Myocyte (in vitro differentiated cells): ENCODE results near the gene CIT. TPM values are rescaled to one million over a fixed set of nuclear protein-coding genes. Genes with fewer than 3 reads are reported as not detected.

Source experiments
- DNase-seq: peaks from one replicate; pipeline ENCODE4 v3.0.0-alpha.2; 2012; ENCODE audit warnings: low read depth
- total RNA-seq: library from RNA; depleted of rRNA; stranded (reverse); fragments of >200 nt; gene quantifications from 2 replicates; pipeline ENCODE4 v1.2.3, GENCODE V29; 2014

The CIT gene
- total RNA-seq, 1 donor from 2014 or later, result 4.7 TPM

DNA sequence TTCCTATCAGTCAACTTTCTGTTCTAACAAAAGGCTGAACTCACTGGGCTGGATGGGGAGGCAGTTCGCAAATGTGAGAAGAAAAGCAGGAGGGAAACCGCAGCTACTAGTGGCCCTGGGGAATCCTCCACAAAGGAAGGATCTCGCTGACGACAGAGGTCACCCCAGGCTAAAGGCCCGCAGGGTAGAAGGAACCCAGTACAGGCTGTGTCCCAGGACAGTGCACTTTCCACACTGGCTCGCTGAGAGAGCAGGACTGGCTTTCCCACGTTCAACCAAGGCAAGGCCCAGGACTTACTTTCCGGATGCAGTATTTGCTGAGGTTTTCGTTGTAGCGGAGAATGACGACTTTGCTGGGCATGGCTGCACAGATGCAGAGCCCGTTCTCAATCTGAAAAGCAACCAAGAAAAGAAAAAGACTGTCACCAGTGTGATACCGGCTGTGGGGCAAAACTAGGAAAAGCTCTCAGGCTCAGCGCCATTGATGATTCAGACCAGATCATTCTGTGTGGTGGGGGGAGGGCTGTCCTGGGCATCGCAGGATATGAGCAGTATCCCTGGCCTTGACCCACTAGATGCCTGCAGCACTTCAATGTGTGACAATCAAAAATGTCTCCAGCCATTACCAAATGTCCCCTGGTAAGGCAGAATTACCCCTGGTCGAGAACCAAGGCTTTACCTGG is 172.9 kb downstream of the CIT start:
- peak; percentile 71 for DNase-seq

DNA sequence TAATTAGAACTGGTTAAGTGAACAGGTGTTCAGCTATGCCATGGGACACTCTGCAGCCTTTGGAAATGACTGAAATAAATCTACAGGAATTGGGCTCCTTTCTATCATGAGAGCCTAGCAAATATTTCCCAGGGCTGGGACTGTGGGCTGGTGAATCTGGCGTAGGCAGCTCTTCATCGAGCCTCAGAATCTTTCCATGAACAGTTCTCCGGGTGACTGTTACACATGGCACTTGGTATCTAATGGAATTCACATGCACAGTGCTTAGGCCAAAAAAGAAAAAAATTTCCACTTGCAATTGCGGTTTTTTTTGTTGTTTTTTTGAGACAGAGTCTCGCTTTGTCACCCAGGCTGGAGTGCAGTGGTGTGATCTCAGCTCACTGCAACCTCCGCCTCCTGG is 177.0 kb downstream of the CIT start:
- no peak for DNase-seq

DNA sequence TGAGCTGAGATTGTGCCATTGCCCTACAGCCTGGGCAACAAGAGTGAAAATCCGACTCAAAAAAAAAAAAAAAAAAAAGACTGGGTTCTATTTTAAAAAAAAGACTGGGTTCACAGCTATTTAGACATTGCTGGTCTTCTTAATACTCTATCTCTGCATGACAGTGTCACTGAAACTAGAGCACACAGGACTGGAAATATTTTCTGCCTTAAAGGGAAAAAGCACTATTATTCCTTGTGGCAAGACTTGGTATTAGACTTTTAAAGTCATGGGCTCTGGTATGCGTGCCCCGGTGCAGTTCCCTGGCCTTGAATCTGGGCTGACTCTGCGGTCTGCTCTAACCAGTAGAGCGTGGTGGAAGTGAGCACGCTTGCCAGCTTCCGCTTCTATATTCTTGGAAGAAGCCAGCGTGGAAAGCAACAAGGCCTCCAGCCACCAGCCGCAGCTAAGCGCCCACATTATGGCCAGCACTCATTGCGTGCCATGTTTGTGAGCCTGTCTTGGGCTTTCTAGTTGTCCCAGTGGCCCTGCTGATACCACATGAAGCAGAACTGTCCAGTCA is 177.8 kb downstream of the CIT start:
- DNase-seq, result no peak

DNA sequence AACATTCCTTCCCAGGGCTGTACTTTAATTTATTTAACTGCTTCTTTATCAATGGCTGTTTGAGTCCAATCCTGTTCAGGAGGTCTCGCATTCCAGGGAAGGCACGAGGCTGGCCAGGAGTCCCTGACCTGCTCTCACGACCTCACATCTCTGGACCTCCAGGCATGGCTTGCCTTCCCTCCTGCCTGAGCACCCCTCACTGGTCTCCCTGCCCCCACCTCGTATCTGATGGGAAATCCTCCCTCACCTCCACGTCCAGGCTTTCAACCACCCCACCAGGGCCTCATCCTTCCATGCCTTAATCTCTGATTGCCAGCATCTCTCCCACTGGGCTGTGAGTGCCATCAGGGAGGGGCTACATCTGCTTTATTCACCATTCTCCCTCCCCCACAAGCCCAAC is 180.2 kb downstream of the CIT start:
- no peak for DNase-seq

DNA sequence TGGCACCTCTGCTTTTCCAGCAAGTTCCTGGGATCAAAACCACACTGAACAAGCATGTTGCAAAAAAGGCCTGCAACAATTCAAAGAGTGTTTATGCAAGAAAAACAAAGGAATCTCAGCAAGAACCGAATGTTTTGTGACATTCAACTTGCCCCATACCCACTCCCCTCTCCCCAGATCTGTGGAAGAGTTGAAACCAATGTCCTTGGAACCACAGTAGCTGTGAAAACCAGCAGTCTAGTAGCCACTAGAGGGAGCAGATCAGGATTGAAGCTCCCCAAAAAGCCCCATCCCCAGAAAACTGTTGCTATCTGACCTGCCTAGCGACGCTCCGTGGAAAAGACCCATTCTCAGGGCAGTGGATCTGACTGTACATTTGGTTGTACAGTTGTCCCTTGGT is 182.1 kb downstream of the CIT start:
- peak; percentile 26 for DNase-seq

DNA sequence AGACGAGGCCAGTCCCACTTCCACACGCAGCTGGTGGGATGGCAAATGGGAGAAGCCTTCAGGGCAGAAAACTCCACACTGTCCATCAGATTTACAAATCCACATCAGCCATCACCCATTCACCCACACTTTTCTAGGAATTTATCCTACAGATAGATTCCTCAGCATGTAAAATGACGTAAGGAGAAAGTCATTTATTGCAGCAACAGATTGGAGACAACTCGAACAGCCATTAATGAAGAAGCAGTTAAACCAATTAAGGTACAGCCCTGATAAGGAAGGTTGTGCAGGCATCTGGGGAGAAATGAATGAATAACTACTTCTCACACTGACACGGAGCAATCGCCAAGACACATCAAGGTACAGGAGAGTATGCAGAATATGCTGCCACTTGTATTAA is 183.0 kb downstream of the CIT start:
- DNase-seq, result no peak

DNA sequence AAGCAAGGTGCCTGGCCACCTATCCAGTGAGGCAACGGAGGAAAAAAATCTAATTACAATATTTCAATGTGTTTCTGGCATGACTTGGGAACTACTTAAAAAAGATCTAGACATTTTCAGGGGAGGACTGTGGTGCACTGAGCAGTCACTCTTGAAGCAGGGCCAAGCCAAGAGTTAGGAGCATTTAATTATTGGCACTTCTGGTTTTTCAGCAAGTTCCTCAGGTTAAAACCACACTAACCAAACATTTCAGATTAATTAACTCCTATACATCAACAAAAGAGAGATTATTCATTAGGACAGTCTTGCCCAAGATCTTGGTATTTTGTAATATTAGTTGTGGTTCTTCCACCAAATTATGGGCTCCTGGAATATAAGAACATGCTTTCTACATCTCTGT is 183.6 kb downstream of the CIT start:
- DNase-seq, result no peak

DNA sequence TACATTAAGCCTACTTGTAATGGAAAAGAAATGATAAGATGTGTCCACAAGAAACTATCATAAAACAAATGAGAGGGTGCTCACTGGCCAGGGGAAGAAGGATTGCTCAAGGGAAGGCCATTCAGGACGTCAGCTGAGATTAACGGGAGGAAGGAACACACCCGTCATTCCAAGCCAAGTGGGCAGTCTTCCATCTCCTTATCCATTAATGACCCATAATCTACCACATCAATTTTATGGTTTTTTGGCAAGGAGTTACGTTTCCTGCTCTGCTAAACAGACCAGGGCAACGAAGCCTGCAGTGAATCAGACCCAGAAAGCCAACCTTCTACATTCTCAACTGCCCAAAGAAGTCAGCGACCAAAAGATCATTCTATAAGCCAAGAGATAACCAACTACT is 184.1 kb downstream of the CIT start:
- peak; percentile 81 for DNase-seq

DNA sequence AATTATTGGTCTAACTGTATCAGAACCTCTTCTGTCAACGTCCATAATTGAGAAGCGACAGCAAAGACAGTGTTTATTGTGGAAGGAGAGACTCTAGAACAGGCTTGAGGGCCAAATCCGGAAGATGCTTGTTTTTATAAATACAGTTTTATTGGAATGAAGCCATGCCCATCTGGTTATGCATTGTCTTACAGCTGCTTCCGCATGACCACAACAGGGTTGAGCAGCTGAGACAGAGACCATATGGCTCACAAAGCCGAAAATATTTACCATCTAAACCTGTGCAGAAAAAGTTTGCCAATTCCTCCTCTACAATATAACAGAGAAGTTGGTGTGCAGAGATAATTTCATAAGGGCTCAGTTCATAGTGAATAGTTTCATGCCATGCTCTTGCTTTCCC is 184.7 kb downstream of the CIT start:
- DNase-seq, result peak; percentile 84

DNA sequence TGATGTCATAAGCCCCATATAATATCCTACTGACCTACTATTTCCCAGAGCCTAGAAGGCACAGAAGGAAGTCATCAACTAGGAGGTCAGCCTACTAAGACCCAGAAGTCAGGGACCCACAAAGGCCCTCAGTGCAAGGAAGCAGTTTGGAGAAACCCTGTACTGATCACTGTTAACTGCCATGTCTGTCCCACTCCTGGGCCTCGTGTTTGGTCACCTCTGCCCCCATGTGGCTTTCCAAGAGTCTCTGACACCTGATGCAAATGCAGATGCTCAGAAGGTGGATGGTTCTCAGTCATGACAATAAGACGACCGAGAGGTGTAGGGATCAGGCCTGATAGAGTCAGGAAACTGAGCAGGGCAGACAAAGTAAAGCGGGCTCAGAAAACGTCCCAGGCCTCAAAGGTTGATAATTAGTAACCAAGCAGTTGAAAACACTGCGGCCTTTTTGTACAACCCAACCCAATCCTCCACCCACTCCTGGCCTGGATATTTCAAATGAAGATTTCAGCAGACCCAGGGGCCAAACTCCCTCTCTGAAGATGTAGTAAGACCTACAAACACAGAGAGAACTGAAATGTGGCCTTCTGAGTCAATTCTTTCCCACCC is 185.8 kb downstream of the CIT start:
- no peak for DNase-seq

DNA sequence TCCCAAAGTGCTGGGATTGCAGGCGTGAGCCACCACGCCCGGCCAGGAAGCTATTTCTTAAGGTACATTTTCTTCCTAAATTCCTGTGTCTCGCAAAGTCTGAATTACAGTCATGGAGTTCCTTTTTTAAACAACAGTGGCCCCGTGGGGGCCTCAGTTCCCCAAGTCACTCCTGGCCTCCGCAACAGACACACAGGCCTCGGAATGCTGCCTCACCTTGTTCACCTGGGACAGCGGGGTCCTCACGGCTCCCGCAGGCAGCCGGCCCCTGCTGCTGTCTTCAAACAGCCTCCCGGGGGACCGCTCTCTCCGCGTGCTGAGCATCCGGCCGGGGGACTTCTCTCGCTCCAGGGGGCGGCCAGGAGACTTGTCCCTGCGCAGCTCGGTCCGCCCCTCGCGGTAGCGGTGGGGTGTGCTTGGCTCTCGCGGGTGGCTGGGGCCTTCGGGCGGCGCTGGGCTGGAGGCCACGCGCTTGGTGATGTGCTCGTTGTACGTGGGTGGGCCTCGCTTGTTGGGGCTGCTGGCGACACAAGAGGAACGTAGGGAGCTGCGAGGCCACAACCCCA is 187.1 kb downstream of the CIT start:
- no peak for DNase-seq

DNA sequence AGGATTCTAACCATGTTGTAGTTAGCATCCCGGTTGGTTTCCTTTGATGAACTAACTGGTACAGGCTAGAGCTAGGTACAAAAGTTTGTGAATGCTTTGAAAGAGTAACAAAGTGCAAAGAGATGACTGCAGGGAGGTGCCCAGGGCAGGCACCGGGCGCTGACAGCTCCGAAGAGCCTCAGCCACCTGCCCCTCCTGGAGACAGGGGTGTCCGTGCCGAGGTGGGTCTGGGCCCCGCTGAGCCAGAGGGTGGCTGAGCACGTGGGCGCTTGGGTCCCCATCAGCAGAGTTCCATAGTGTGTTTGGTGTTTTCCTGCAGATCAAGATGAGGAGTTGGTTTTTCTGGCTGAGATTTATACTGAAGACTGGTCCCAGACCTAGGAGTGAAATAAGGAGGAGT is 189.2 kb downstream of the CIT start:
- no peak for DNase-seq

DNA sequence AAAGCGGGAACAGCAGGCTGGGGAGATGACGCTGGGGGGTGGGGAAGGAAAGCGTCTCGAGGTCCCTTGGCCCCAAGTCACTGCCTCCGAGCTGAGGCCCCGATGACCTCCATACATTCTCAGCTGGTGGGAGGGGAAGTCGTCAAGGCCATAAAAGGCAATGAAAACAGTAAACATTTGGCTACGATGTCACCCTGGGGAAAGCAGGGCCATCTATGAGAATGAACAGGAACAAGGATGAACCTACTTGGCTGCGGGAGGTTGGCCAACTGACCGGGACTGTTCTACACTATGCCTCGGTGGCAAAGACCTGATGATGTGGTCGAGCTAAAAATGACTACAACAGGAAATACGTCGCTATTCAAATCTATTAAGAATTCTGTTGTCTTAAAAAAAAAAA is 189.7 kb downstream of the CIT start:
- DNase-seq, result no peak

DNA sequence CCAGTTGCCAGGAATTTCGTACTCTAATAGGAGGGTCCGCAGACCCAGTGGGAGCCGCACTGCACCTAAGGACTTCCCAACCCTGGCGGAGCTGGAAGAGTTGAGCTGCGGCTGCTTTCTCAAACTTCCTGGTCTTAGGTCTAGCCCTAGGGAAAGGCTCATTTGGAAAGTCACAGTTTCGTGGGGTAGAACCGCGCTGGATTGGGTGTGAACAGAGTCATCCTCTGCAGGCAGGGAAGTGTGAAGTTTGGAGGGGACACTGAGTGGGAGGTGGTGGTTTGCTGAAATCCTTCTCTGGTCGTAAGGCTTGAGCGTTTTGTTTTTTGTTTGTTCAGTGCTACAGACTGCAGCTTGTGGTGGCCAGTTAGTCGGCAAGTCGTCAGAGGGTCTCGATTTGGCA is 190.3 kb downstream of the CIT start:
- DNase-seq, result no peak

DNA sequence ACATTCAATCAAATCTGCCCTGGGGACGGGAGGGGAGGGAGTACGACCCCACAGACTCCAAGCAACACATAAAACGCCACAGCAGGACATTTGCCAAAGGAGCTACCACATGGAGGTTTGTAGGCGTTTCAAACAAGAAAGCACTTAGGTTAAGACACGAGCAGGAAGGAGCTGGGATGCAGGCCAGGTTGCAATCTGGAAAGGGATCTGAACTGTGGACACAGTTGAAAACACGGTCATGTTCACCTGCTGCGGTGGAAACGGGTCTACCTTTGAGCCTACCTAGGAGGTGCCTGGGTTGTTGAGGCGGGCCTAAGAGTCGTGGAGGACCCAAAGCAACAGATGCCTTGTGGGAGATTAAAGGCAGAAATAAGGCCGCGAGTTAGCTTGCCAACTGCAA is 190.8 kb downstream of the CIT start:
- DNase-seq, result no peak

DNA sequence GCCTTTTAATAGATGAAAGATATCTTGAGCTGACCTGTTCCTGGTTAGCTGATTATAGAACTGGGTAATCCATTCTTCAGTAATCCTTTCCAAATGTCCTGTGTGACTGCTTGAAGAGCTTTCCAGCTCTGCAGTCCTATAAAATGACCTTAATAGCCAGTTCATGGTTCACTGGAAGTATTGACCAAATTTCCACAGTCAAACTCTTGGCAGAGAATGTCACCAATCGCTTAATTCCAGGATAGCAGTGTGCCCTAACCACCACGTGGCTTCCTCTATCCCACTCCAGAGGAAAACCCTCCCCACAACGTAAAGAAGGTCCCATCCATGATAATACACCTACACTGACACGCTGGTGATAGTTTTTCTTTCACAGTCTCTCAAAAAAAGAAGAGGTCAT is 191.7 kb downstream of the CIT start:
- no peak for DNase-seq

DNA sequence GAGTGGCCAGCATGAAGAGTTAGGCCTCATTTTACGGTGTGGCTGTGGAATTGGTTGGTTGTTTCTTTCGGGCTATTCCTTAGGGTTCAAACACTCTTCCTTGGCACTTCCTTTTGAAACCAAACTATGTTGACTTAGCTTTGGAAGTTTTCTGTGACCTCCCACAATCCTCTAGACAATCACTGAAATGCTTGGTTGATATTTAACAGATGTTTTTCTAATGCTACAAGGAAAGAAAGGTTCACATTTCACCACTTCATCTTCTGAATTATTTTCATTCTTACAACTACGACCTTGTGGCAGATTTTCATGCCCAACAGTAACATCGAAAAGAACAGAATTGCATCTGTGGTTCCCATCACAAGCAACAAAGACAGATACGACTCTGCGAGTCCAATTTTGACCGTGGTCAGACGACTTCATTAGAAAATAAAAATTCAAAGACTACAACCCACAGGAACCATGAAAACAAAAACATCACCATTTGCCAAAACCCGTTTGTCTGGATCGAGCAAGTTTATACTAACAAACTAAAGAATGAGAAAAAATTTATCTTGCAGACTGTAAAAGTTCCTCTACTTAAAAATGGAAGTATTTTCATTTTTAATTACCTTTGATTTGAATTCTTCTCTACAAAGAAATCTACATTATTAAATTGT is 192.3 kb downstream of the CIT start:
- DNase-seq, result peak; percentile 46

DNA sequence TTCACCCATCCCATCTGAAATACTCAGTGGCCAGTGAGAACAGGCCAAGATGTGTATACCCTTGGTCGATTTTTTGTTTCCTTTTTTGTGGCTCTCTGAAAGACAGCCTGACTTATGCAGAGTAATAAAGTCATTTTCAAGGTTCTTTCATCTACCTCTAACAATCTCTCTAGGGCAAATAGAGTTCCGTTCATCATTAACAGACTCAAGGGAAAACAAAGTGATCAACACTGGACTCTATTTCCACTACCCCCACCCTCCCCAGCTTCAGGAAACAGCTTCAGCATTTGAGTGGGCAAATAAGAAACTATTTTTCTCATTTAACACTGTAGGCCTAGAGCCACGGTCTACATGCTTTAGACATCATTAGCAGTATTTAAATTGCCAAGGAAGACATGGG is 193.3 kb downstream of the CIT start:
- no peak for DNase-seq

DNA sequence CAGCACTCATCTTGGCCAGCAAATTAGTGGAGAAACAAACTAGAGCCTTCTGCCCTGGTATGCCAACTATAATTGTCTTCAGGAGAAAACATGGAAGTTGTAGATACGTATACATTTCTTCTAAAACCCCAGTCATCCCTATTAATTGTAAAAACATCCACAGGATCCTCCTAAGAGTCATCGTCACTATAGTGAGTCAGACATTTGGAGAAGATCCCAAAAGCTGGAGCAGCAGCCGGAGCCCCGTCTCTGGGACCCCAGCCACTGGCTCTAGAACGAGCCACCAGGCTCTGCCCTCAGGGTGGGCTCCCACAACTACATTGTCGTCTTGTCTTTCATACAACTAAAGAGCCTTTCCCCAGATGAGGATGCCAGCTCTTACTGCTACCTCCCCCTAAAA is 193.7 kb downstream of the CIT start:
- no peak for DNase-seq

DNA sequence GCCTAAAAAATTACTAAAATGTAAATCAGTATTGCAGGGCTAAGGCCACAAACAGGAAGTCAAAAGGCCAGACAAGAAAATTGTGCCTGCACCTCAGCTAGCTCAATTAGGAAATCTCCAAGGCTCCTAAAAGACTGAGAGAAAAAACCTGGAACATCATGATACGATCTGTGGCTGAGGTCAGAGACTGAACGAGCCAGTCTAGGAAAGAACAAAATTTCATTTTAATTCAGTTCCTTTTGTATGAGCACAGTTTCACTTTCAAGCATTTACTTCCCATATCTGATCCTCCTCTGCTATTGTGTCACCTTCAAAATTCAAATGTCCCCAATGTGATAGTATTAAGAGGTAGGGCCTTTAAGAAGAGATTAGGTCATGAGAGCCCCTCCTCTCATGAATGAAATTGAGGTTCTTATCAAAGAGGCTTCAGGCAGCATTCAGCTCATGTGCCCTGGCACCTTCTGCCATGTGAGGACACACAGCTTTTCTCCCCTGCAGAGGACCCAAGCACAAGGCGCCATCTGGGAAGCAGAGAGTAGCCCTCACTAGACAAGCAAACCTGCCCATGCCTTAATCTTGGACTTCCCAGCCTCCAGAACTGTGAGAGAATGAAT is 194.4 kb downstream of the CIT start:
- no peak for DNase-seq

DNA sequence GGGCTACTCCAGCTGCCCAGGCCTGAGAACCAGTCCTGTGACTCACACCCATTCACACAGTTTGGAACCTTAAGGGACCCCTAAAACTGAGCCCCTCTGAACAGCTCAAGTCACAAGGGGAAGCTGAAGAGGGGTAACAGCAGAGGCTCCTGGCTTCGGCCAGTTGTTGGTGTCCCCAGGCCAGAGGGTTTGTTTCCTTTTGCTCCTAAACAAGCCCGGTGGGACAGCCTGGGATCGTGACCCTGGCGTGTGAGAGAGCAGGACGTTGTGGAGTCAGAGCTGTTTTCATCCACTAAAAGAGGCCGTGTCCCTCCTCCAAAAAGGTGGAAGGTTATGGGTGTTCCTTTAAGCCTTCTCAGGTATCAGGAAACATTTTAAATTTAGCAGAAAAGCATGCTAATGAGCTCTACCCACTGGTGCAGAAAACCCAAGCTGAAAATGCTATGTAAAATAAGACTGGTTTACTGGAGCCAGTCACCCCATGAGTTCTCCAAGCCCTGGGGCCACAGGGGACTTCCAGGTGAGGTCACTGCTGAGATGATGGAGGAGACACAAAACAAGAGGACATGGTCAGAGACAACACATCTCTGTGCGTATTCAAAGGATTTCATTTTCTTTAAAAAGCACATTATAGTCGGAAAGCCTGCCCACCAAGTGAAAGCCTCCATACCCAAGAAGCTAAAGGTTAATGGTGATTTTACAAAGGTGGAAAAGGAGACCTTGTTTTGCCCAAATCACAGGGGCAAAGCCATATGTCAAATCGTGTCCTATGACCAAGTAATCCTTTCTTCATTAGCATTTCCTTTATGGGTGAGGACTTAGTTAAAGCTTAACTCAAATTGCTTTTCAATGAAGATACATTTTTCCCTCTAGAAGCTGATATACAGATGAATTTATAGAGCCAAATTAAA is 195.1 kb downstream of the CIT start:
- no peak for DNase-seq
